Airway epithelial cell (primary cell): ENCODE measurements around the gene MRAP2. TPM values are rescaled to one million over a fixed set of nuclear protein-coding genes. Genes with fewer than 3 reads are reported as not detected.

Experiments used
- total RNA-seq: library from RNA; depleted of rRNA; stranded (reverse); fragments of >200 nt; gene quantifications from 2 replicates; pipeline ENCODE4 v1.2.3, GENCODE V29; 2015

Gene MRAP2
- 0.46 and 0.49 TPM in 2 replicates for total RNA-seq

GRCh38 chr6:84033523-84034451 lies at the start of gene MRAP2:
MRAP2 (plus strand) TSS chr6:84033772; CDS start chr6:84055319, 21,547 bp downstream.

Other genes with a start within 250 kb of the MRAP2 start
- gene RIPPLY2, start 180.4 kb upstream of the MRAP2 start, total RNA-seq: not detected in 2 replicates
- gene CYB5R4, start 174.1 kb upstream of the MRAP2 start, total RNA-seq: 9.5 and 10.7 TPM in 2 replicates
- gene CEP162, start 193.9 kb downstream of the MRAP2 start, total RNA-seq: 2.9 and 3.0 TPM in 2 replicates